Liver (tissue), 9 donors: ENCODE data around the gene ZNF227. TPM values are rescaled to one million over a fixed set of nuclear protein-coding genes. Genes with fewer than 3 reads are reported as not detected.

Experiments used
- DNase-seq: peaks from one replicate; pipeline ENCODE4 v3.0.0-alpha.2; 2017; ENCODE audit warnings: low spot score
- H3K27ac ChIP-seq, 2 donors: one replicate each; pipeline ENCODE4 v1.7.0; 2013; ENCODE audit warnings: inconsistent platforms in 2 of 2, low read length in 2 of 2, control low read depth in 1 of 2, low read depth in 1 of 2, mild to moderate bottlenecking in 1 of 2
- H3K27me3 ChIP-seq, 4 donors: one replicate each; pipeline versions ENCODE4 v1.6.1 to v1.7.0; 2013; ENCODE audit warnings: low read length in 3 of 4, inconsistent platforms in 1 of 4, mild to moderate bottlenecking in 1 of 4, moderate library complexity in 1 of 4; ENCODE audit not compliant: control insufficient read depth in 4 of 4, insufficient read depth in 4 of 4
- H3K36me3 ChIP-seq, 4 donors: one replicate each; pipeline versions ENCODE4 v1.6.1 to v1.7.0; 2013; ENCODE audit warnings: low read length in 3 of 4, mild to moderate bottlenecking in 3 of 4, low read depth in 1 of 4, moderate library complexity in 1 of 4; ENCODE audit not compliant: control insufficient read depth in 4 of 4, insufficient read depth in 3 of 4
- H3K4me1 ChIP-seq, 4 donors: one replicate each; pipeline versions ENCODE4 v1.6.1 to v1.7.0; 2013; ENCODE audit warnings: low read length in 3 of 4, mild to moderate bottlenecking in 3 of 4, moderate library complexity in 1 of 4; ENCODE audit not compliant: control insufficient read depth in 4 of 4, insufficient read depth in 4 of 4
- H3K4me3 ChIP-seq, 3 donors: one replicate each; pipeline versions ENCODE4 v1.6.1 to v1.7.0; 2013; ENCODE audit warnings: low read length in 3 of 3, control low read depth in 1 of 3, low read depth in 1 of 3, mild to moderate bottlenecking in 1 of 3
- H3K9ac ChIP-seq, 2 donors: one replicate each; pipeline ENCODE4 v1.7.0; 2013; ENCODE audit warnings: low read length in 2 of 2, mild to moderate bottlenecking in 2 of 2, moderate library complexity in 2 of 2, control low read depth in 1 of 2, low read depth in 1 of 2
- H3K9me3 ChIP-seq, 4 donors: one replicate each; pipeline versions ENCODE4 v1.6.1 to v1.7.0; 2013; ENCODE audit warnings: low read length in 3 of 4; ENCODE audit not compliant: control insufficient read depth in 4 of 4
- ATF3 ChIP-seq: IDR thresholded peaks from 2 replicates; pipeline ENCODE4 v1.6.1; 2016; ENCODE audit warnings: antibody characterized with exemption
- CTCF ChIP-seq: fragments of 150-350 bp; IDR thresholded peaks from 2 replicates; pipeline ENCODE4 v1.5.1; 2017; ENCODE audit warnings: improper control_type of control experiment, low read depth, low read length; ENCODE audit not compliant: missing input control
- EGR1 ChIP-seq, 2 donors: IDR thresholded peaks; 2 replicates each; pipeline ENCODE4 v1.6.1; 2016 to 2018; ENCODE audit warnings: antibody characterized with exemption in 2 of 2, low read depth in 2 of 2
- FOXA1 ChIP-seq: IDR thresholded peaks from 2 replicates; pipeline ENCODE4 v1.6.1; 2016; ENCODE audit warnings: antibody characterized with exemption
- FOXA2 ChIP-seq: IDR thresholded peaks from 2 replicates; pipeline ENCODE4 v1.6.1; 2016; ENCODE audit warnings: antibody characterized with exemption
- GABPA ChIP-seq, 2 donors: IDR thresholded peaks in 1 of 2; conservative IDR thresholded peaks in 1 of 2; 2 replicates each; pipeline ENCODE4 v1.6.1; 2016; ENCODE audit warnings: antibody characterized with exemption in 2 of 2, mild to moderate bottlenecking in 1 of 2, moderate library complexity in 1 of 2
- HNF4A ChIP-seq, 2 donors: conservative IDR thresholded peaks; 2 replicates each; pipeline ENCODE4 v1.6.1; 2016; ENCODE audit warnings: antibody characterized with exemption in 2 of 2, mild to moderate bottlenecking in 2 of 2
- HNF4G ChIP-seq: IDR thresholded peaks from 2 replicates; pipeline ENCODE4 v1.6.1; 2016; ENCODE audit warnings: antibody characterized with exemption
- JUND ChIP-seq, 2 donors: IDR thresholded peaks; 2 replicates each; pipeline ENCODE4 v1.6.1; 2016; ENCODE audit warnings: antibody characterized with exemption in 2 of 2
- MAX ChIP-seq: IDR thresholded peaks from 2 replicates; pipeline ENCODE4 v1.6.1; 2016; ENCODE audit warnings: antibody characterized with exemption
- NR2F2 ChIP-seq: IDR thresholded peaks from 2 replicates; pipeline ENCODE4 v1.6.1; 2016; ENCODE audit warnings: antibody characterized with exemption
- RAD21 ChIP-seq, 2 donors: IDR thresholded peaks; 2 replicates each; pipeline ENCODE4 v1.6.1; 2016; ENCODE audit warnings: antibody characterized with exemption in 2 of 2, mild to moderate bottlenecking in 2 of 2
- REST ChIP-seq: IDR thresholded peaks from 2 replicates; pipeline ENCODE4 v1.6.1; 2016; ENCODE audit warnings: antibody characterized with exemption, mild to moderate bottlenecking
- RXRA ChIP-seq, 2 donors: IDR thresholded peaks; 2 replicates each; pipeline ENCODE4 v1.6.1; 2017 to 2018; ENCODE audit warnings: antibody characterized with exemption in 2 of 2, mild to moderate bottlenecking in 1 of 2
- SP1 ChIP-seq: IDR thresholded peaks from 2 replicates; pipeline ENCODE4 v1.6.1; 2018; ENCODE audit warnings: antibody characterized with exemption, mild to moderate bottlenecking
- TAF1 ChIP-seq: conservative IDR thresholded peaks from 2 replicates; pipeline ENCODE4 v1.6.1; 2016; ENCODE audit warnings: antibody characterized with exemption, mild to moderate bottlenecking
- YY1 ChIP-seq: IDR thresholded peaks from 2 replicates; pipeline ENCODE4 v1.6.1; 2016; ENCODE audit warnings: antibody characterized with exemption, mild to moderate bottlenecking
- ZBTB33 ChIP-seq: IDR thresholded peaks from 2 replicates; pipeline ENCODE4 v1.6.1; 2016; ENCODE audit warnings: antibody characterized with exemption
- WGBS: extraction: QIAGEN DNeasy Blood & Tissue Kit; methylation state at CpG from one replicate; pipeline ENCODE4 v1.1.7; 2013; 5-methylcytosine and 5-hydroxymethylcytosine counted together
- polyA plus RNA-seq, 2 donors: library from polyadenylated mRNA; stranded (reverse) in 1 of 2; unstranded in 1 of 2; fragments of 200-250 nt in 1 of 2; fragments of >200 nt in 1 of 2; fragmentation: Nextera tagmentation in 1 of 2; extraction: Ambion mirVana in 1 of 2; gene quantifications; one replicate each; pipeline versions ENCODE4 v1.2.1 to v1.2.3, GENCODE V29; 2013 to 2015
- total RNA-seq, 2 donors: library from RNA; depleted of rRNA; stranded (reverse); fragments of >200 nt; gene quantifications; one replicate each; pipeline ENCODE4 v1.2.3, GENCODE V29; 2014
- donor health status: healthy.
- donor health status: healthy.
- donor health status: healthy.
- donor health status: healthy.
- donor health status: healthy.

ZNF227 gene
- total and polyA plus RNA-seq, 4 donors, result 3.3 to 10.9 (median 6.1) TPM

- Histone ChIP-seq H3K27ac (no peak overlapping the region), H3K4me1 (no peaks in the 10 kb centered on the region), H3K27me3 (no peaks in the 10 kb centered on the region), H3K9me3 (peaks cover 11 to 46% (median 36%) of the 10 kb centered on the region in 4 donors), H3K9ac (no peak overlapping the region), H3K4me3 (peak overlapping the region in 1 of 3 donors; percentile 32), H3K36me3 (peaks cover 0 to 4% (median 0%) of the 10 kb centered on the region in 4 donors)
- TF ChIP-seq MAX (no peak), ZBTB33 (no peak), ATF3 (no peak), RAD21 (IDR thresholded peaks at IDR 0.05) (no peak), CTCF (no peak), FOXA2 (no peak), JUND (IDR thresholded peaks at IDR 0.05) (no peak), NR2F2 (no peak), HNF4A (conservative IDR thresholded peaks at IDR 0.05) (no peak), YY1 (no peak), FOXA1 (no peak), SP1 (no peak), GABPA (IDR thresholded peaks at IDR 0.05 in 1 of 2, conservative IDR thresholded peaks at IDR 0.05 in 1 of 2) (no peak), TAF1 (no peak), HNF4G (no peak), RXRA (IDR thresholded peaks at IDR 0.05) (no peak), REST (no peak), EGR1 (IDR thresholded peaks at IDR 0.05; ENCODE audit: low read depth in 2 of 2) (no peak)
- DNase-seq, result no peak
- 72% methylated on average over 5 of the region's 5 CpGs for WGBS
Measured at GRCh38 chr19:44192127-44192526, 20.2 kb upstream of the ZNF227 start.
